Measurements from ENCODE around the gene NSG1.

- TF ChIP-seq RAD21 (IDR thresholded peaks at IDR 0.05; ENCODE audit: low read length) (no peak), POLR2AphosphoS5 (IDR thresholded peaks at IDR 0.05; ENCODE audit: low read depth, low read length) (no peak), REST (IDR thresholded peaks at IDR 0.05; ENCODE audit: low read depth, low read length) (no peak), MXI1 (IDR thresholded peaks at IDR 0.05; ENCODE audit: low read depth, low read length) (no peak), USF2 (IDR thresholded peaks at IDR 0.05; ENCODE audit: borderline replicate concordance, low read depth, low read length) (no peak), YY1 (IDR thresholded peaks at IDR 0.05; ENCODE audit: low read depth) (no peak), CTCF (IDR thresholded peaks at IDR 0.05) (no peak), JUND (IDR thresholded peaks at IDR 0.05) (no peak), EP300 (IDR thresholded peaks at IDR 0.05; ENCODE audit: borderline replicate concordance in 1 of 2, low read depth in 1 of 2, low read length in 1 of 2) (peak in 1 of 2 experiments; percentile 35; a peak in 1 of 4 replicates), CHD2 (IDR thresholded peaks at IDR 0.05; ENCODE audit: low read length, partially characterized antibody) (no peak), ZBTB33 (IDR thresholded peaks at IDR 0.05; ENCODE audit: borderline replicate concordance, low read depth) (no peak), NFIC (IDR thresholded peaks at IDR 0.05; ENCODE audit: borderline replicate concordance) (no peak), GABPA (IDR thresholded peaks at IDR 0.05; ENCODE audit: low read depth) (no peak)
Measured at GRCh38 chr4:4402966-4403365, 16.1 kb downstream of the NSG1 start.
